HUES6 (cell line): ENCODE measurements around the gene ZBTB16.
A peak's percentile ranks its signal among the peaks of the same experiment; 100 is the strongest.

Source experiments
- H3K27ac ChIP-seq: 2 replicates; pipeline ENCODE4 v1.7.0; 2013; ENCODE audit warnings: low read depth, mild to moderate bottlenecking, low read length, inconsistent platforms
- H3K27me3 ChIP-seq: 2 replicates; pipeline ENCODE4 v1.6.1; 2013; ENCODE audit warnings: low read length; ENCODE audit not compliant: control insufficient read depth, insufficient read depth
- H3K36me3 ChIP-seq: 2 replicates; pipeline ENCODE4 v1.6.1; 2013; ENCODE audit warnings: low read length; ENCODE audit not compliant: control insufficient read depth, insufficient read depth
- H3K4me1 ChIP-seq: 2 replicates; pipeline ENCODE4 v1.6.1; 2013; ENCODE audit warnings: low read length; ENCODE audit not compliant: control insufficient read depth, insufficient read depth
- H3K4me3 ChIP-seq: 2 replicates; pipeline ENCODE4 v1.5.1; 2013; ENCODE audit warnings: low read depth, low read length
- H3K9ac ChIP-seq: one replicate; pipeline ENCODE4 v1.6.1; 2013; ENCODE audit warnings: mild to moderate bottlenecking, low read length
- H3K9me3 ChIP-seq: 2 replicates; pipeline ENCODE4 v1.6.1; 2013; ENCODE audit warnings: low read depth, low read length; ENCODE audit not compliant: control insufficient read depth, insufficient read depth

The ZBTB16 gene

GRCh38 chr11:114228435-114229411 is 169.2 kb downstream of the ZBTB16 start:
- Histone ChIP-seq H3K4me3 (no peak overlapping the region), H3K9me3 (no peaks in the 10 kb centered on the region), H3K9ac (no peak overlapping the region), H3K27ac (no peak overlapping the region), H3K36me3 (no peaks in the 10 kb centered on the region), H3K27me3 (peaks cover 62% of the 10 kb centered on the region), H3K4me1 (peaks cover 15% of the 10 kb centered on the region)

- Histone ChIP-seq H3K9me3 (no peaks in the 10 kb centered on the region), H3K27me3 (peaks cover 65% of the 10 kb centered on the region)
These were observed 170.7 kb downstream of the ZBTB16 start for GRCh38 chr11:114230031-114230704.

GRCh38 chr11:114232400-114233059 is 173.0 kb downstream of the ZBTB16 start:
- H3K36me3 ChIP-seq = no peaks in the 10 kb centered on the region
- peaks cover 16% of the 10 kb centered on the region for H3K4me1 ChIP-seq
- H3K27me3 ChIP-seq = peaks cover 70% of the 10 kb centered on the region
- H3K9me3 ChIP-seq = no peaks in the 10 kb centered on the region
- no peak overlapping the region for H3K9ac ChIP-seq
- no peak overlapping the region for H3K27ac ChIP-seq
- peak overlapping the region; percentile 36; the same call in 1 of the 2 replicates for H3K4me3 ChIP-seq

More at GRCh38 chr11:114230031-114230704, 170.7 kb downstream of the ZBTB16 start:
- Histone ChIP-seq H3K4me1 (peaks cover 16% of the 10 kb centered on the region), H3K27ac (no peak overlapping the region), H3K36me3 (no peaks in the 10 kb centered on the region), H3K9ac (no peak overlapping the region), H3K4me3 (no peak overlapping the region)

GRCh38 chr11:114233755-114234154 is 174.2 kb downstream of the ZBTB16 start:
- Histone ChIP-seq H3K4me1 (peaks cover 13% of the 10 kb centered on the region), H3K27ac (no peak overlapping the region), H3K27me3 (peaks cover 79% of the 10 kb centered on the region), H3K4me3 (no peak overlapping the region), H3K9ac (no peak overlapping the region), H3K9me3 (no peaks in the 10 kb centered on the region), H3K36me3 (no peaks in the 10 kb centered on the region)

GRCh38 chr11:114236829-114237228 is 177.3 kb downstream of the ZBTB16 start:
- no peak overlapping the region for H3K9ac ChIP-seq
- H3K4me1 ChIP-seq = peaks cover 9% of the 10 kb centered on the region; the same call in 1 of the 2 replicates
- no peaks in the 10 kb centered on the region for H3K36me3 ChIP-seq
- H3K4me3 ChIP-seq = no peak overlapping the region
- H3K9me3 ChIP-seq = no peaks in the 10 kb centered on the region
- H3K27me3 ChIP-seq = peaks cover 55% of the 10 kb centered on the region
- no peak overlapping the region for H3K27ac ChIP-seq

GRCh38 chr11:114237321-114238280 is 178.1 kb downstream of the ZBTB16 start:
- Histone ChIP-seq H3K27ac (no peak overlapping the region), H3K9me3 (no peaks in the 10 kb centered on the region), H3K9ac (no peak overlapping the region), H3K36me3 (no peaks in the 10 kb centered on the region), H3K27me3 (peaks cover 47% of the 10 kb centered on the region), H3K4me1 (peaks cover 9% of the 10 kb centered on the region; the same call in 1 of the 2 replicates), H3K4me3 (no peak overlapping the region)

GRCh38 chr11:114239753-114240161 is 180.2 kb downstream of the ZBTB16 start:
- H3K36me3 ChIP-seq = no peaks in the 10 kb centered on the region
- peaks cover 28% of the 10 kb centered on the region for H3K27me3 ChIP-seq
- no peaks in the 10 kb centered on the region for H3K9me3 ChIP-seq
- no peaks in the 10 kb centered on the region; the same call in 1 of the 2 replicates for H3K4me1 ChIP-seq
- no peak overlapping the region for H3K4me3 ChIP-seq
- no peak overlapping the region for H3K27ac ChIP-seq
- H3K9ac ChIP-seq = no peak overlapping the region

- H3K27ac ChIP-seq = no peak overlapping the region
- H3K27me3 ChIP-seq = peaks cover 9% of the 10 kb centered on the region; the same call in 1 of the 2 replicates
- H3K9ac ChIP-seq = no peak overlapping the region
- H3K36me3 ChIP-seq = no peaks in the 10 kb centered on the region
- no peak overlapping the region for H3K4me3 ChIP-seq
- H3K9me3 ChIP-seq = no peaks in the 10 kb centered on the region
- no peaks in the 10 kb centered on the region; the same call in 1 of the 2 replicates for H3K4me1 ChIP-seq
These were observed 182.5 kb downstream of the ZBTB16 start for GRCh38 chr11:114242032-114242431.

GRCh38 chr11:114243461-114244372 is 184.2 kb downstream of the ZBTB16 start:
- Histone ChIP-seq H3K4me3 (no peak overlapping the region), H3K4me1 (no peaks in the 10 kb centered on the region; the same call in 1 of the 2 replicates), H3K27ac (no peak overlapping the region), H3K9me3 (no peaks in the 10 kb centered on the region), H3K27me3 (no peaks in the 10 kb centered on the region; the same call in 1 of the 2 replicates), H3K36me3 (no peaks in the 10 kb centered on the region), H3K9ac (no peak overlapping the region)
